ENCODE data around the gene TECR.
A peak's percentile ranks its signal among the peaks of the same experiment; 100 is the strongest.

Gene TECR

GRCh38 chr19:14510311-14511228 is 18.8 kb upstream of the TECR start:
- DNase-seq = peak; percentile 70

- no peak for DNase-seq
These were observed 18.2 kb upstream of the TECR start for GRCh38 chr19:14511229-14511593.

- DNase-seq = no peak
These were observed 16.9 kb upstream of the TECR start for GRCh38 chr19:14512406-14512961.

- no peak for DNase-seq
These were observed 15.1 kb upstream of the TECR start for GRCh38 chr19:14514215-14514863.

- DNase-seq = no peak
These were observed 13.8 kb upstream of the TECR start for GRCh38 chr19:14515501-14516047.

GRCh38 chr19:14516048-14516534 is 13.3 kb upstream of the TECR start:
- no peak for DNase-seq

GRCh38 chr19:14516746-14517438 is 12.5 kb upstream of the TECR start:
- DNase-seq = peak; percentile 33

GRCh38 chr19:14517446-14517839 is 12.0 kb upstream of the TECR start:
- no peak for DNase-seq

- peak; percentile 84 for DNase-seq
These were observed 11.4 kb upstream of the TECR start, which contains the start of gene DNAJB1 for GRCh38 chr19:14517840-14518505. Gene DNAJB1, minus strand, starts transcription at chr19:14518397. Its CDS starts 48 bp downstream, at chr19:14518349.

GRCh38 chr19:14519245-14519859 is 10.0 kb upstream of the TECR start:
- DNase-seq = no peak

- no peak for DNase-seq
These were observed 9.5 kb upstream of the TECR start for GRCh38 chr19:14519860-14520407.

GRCh38 chr19:14520543-14520942 is 8.9 kb upstream of the TECR start:
- DNase-seq = no peak

- no peak for DNase-seq
These were observed 3.7 kb upstream of the TECR start for GRCh38 chr19:14525729-14526128.

- no peak for DNase-seq
These were observed 3.0 kb upstream of the TECR start for GRCh38 chr19:14526423-14526822.

GRCh38 chr19:14528419-14529253 is 758 bp upstream of the TECR start:
- peak; percentile 31 for DNase-seq

- DNase-seq = peak; percentile 43
These were observed 583 bp downstream of the TECR start for GRCh38 chr19:14530005-14530348.

- no peak for DNase-seq
These were observed 1.1 kb downstream of the TECR start for GRCh38 chr19:14530506-14530905.

GRCh38 chr19:14533450-14533849 is 4.1 kb downstream of the TECR start:
- no peak for DNase-seq

- DNase-seq = no peak
These were observed 7.7 kb downstream of the TECR start for GRCh38 chr19:14536926-14537692.

Data from RPMI8226 (cell line).